Uterus (tissue), 2 donors: ENCODE data around the gene WDR45B.

Experiments
- POLR2A ChIP-seq, 2 donors: fragments of 450-650 bp; IDR thresholded peaks; one replicate each; pipeline ENCODE4 v1.6.1; 2016; ENCODE audit warnings: antibody characterized with exemption in 2 of 2, mild to moderate bottlenecking in 1 of 2, moderate library complexity in 1 of 2
- TF ChIP-seq, protein P1 (sequence below), 4 experiments: fragments of 200-600 bp in 2 of 4; fragments of 450-650 bp in 2 of 4; sonication (generic) in 2 of 4; IDR thresholded peaks; one replicate each; pipeline ENCODE4 v1.5.1; 2016 to 2019; ENCODE audit warnings: antibody characterized with exemption in 4 of 4, mild to moderate bottlenecking in 2 of 4, moderate library complexity in 1 of 4

DNA sequence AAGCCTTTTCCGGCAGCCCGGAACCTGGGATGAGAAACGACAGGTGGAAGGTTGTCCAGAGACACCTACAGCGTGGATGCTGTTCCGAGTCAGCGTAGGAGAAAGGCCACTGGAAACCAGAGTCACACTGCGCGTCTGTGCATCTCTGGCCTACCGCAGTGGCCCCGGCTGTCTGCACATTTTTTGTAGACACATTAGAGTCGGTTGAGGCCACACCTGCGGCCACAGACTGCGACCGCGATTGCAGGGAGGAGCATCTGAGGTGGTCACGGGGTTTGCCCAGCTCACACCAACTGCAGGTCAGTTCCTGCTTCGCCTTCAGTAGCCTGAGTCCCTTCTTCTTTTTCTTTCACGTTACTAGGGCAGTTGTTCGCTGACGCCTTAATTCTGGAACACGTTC is 52.4 kb downstream of the WDR45B start:
- TF ChIP-seq, protein P1, sequence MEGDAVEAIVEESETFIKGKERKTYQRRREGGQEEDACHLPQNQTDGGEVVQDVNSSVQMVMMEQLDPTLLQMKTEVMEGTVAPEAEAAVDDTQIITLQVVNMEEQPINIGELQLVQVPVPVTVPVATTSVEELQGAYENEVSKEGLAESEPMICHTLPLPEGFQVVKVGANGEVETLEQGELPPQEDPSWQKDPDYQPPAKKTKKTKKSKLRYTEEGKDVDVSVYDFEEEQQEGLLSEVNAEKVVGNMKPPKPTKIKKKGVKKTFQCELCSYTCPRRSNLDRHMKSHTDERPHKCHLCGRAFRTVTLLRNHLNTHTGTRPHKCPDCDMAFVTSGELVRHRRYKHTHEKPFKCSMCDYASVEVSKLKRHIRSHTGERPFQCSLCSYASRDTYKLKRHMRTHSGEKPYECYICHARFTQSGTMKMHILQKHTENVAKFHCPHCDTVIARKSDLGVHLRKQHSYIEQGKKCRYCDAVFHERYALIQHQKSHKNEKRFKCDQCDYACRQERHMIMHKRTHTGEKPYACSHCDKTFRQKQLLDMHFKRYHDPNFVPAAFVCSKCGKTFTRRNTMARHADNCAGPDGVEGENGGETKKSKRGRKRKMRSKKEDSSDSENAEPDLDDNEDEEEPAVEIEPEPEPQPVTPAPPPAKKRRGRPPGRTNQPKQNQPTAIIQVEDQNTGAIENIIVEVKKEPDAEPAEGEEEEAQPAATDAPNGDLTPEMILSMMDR (IDR thresholded peaks at IDR 0.05) = no peak
- no peak for TF ChIP-seq POLR2A (IDR thresholded peaks at IDR 0.05)
